HepG2 (cell line): ENCODE results near the gene DENND4A. TPM values are rescaled to one million over a fixed set of nuclear protein-coding genes. Genes with fewer than 3 reads are reported as not detected.

ENCODE experiments used
- ATAC-seq: fragments of 200-7000 bp; cut with Tn5 transposase; 3 replicates; pipeline ENCODE4 v1.9.1; 2020; ENCODE audit warnings: mild to moderate bottlenecking, moderate library complexity
- BruUV-seq: library from RNA; stranded (reverse); fragments of 400-500 nt; replicated peaks from 2 replicates; lab custom pipeline; 2021; lab: Mats Ljungman, UMichigan
- CTCF ChIA-PET: fragments of 300-600 bp; formaldehyde crosslinking; extraction: SDS; loops from one replicate; lab custom pipeline; 2021; ENCODE audit warnings: low total read pairs, inconsistent platforms, low intra/inter-chr PET ratio; lab: Yijun Ruan, JAX
- POLR2A ChIA-PET: fragments of 350-600 bp; sonication (Branson Sonifier 250); formaldehyde crosslinking; loops from one replicate; lab custom pipeline; 2020; ENCODE audit warnings: antibody characterized with exemption, inconsistent platforms; lab: Yijun Ruan, JAX
- DNase-seq: peaks from one replicate; pipeline ENCODE4 v3.0.0-alpha.2; 2015; ENCODE audit warnings: low spot score
- FAIRE-seq: peaks from 3 replicates; lab custom pipeline; 2011; peaks lifted over from hg19 to GRCh38; lab: Jason Lieb, UNC
- H2AFZ ChIP-seq: one replicate; pipeline ENCODE4 v1.6.1; 2011; ENCODE audit warnings: low read length, inconsistent platforms
- H3K27ac ChIP-seq: fragments of 300-600 bp; 3 replicates; pipeline ENCODE4 v1.8.0; 2011; ENCODE audit warnings: mixed run types, mild to moderate bottlenecking, mixed read lengths, low read length, inconsistent platforms; ENCODE audit not compliant: insufficient read depth; ENCODE audit errors: extremely low read length
- H3K27me3 ChIP-seq, 2 experiments: fragments of 200-600 bp in 1 of 2; 2 replicates in 1 of 2; 3 replicates in 1 of 2; pipeline versions ENCODE4 v1.6.0 to v1.8.0; 2011; ENCODE audit warnings: low read length in 2 of 2, mild to moderate bottlenecking in 2 of 2, moderate library complexity in 2 of 2, inconsistent platforms in 1 of 2; ENCODE audit not compliant: insufficient read depth in 2 of 2, control insufficient read depth in 1 of 2
- H3K36me3 ChIP-seq, 2 experiments: fragments of 200-600 bp in 1 of 2; replicated peaks in 1 of 2; 2 replicates in 1 of 2; 3 replicates in 1 of 2; pipeline versions ENCODE4 v1.5.1 to v1.8.0; 2011; ENCODE audit warnings: low read length in 2 of 2, inconsistent platforms in 1 of 2; ENCODE audit not compliant: insufficient read depth in 2 of 2, control insufficient read depth in 1 of 2
- H3K4me1 ChIP-seq: 2 replicates; pipeline ENCODE4 v1.5.1; 2012; ENCODE audit warnings: low read length, inconsistent platforms; ENCODE audit not compliant: insufficient read depth
- H3K4me2 ChIP-seq: 2 replicates; pipeline ENCODE4 v1.6.0; 2011; ENCODE audit warnings: low read depth, low read length, inconsistent platforms
- H3K4me3 ChIP-seq, 3 experiments: fragments of 200-600 bp in 1 of 3; sonication (generic), shearing (Covaris generic) in 1 of 3; replicated peaks in 1 of 3; 2 replicates each; pipeline ENCODE4 v1.5.1; 2011 to 2016; ENCODE audit warnings: low read length in 3 of 3, inconsistent platforms in 2 of 3, low read depth in 2 of 3, mild to moderate bottlenecking in 2 of 3, control low read depth in 1 of 3, mixed read lengths in 1 of 3; ENCODE audit not compliant: insufficient read depth in 1 of 3
- H3K79me2 ChIP-seq: one replicate; pipeline ENCODE4 v1.6.1; 2011; ENCODE audit warnings: low read length, inconsistent platforms; ENCODE audit not compliant: insufficient read depth
- H3K9ac ChIP-seq: 2 replicates; pipeline ENCODE4 v1.6.0; 2011; ENCODE audit warnings: mild to moderate bottlenecking, low read depth, low read length, inconsistent platforms; ENCODE audit not compliant: insufficient read depth
- H3K9me3 ChIP-seq: 2 replicates; pipeline ENCODE4 v1.5.1; 2012; ENCODE audit warnings: mild to moderate bottlenecking, low read length
- H4K20me1 ChIP-seq: 2 replicates; pipeline ENCODE4 v1.6.0; 2011; ENCODE audit warnings: inconsistent platforms, mild to moderate bottlenecking, low read length, moderate library complexity; ENCODE audit not compliant: insufficient read depth
- AGO2 ChIP-seq: fragments of 200-400 bp; formaldehyde crosslinking; optimal IDR thresholded peaks from 2 replicates; pipeline ENCODE3; 2017; ENCODE audit warnings: mild to moderate bottlenecking, low read depth, low read length, moderate library complexity
- CCDC6 ChIP-seq: sonication (generic); formaldehyde crosslinking; IDR thresholded peaks from 2 replicates; pipeline ENCODE4 v1.8.1; 2022; ENCODE audit warnings: mild to moderate bottlenecking, missing genetic modification reagents, moderate library complexity
- FOXO4 ChIP-seq: sonication (generic); formaldehyde crosslinking; conservative IDR thresholded peaks from 2 replicates; pipeline ENCODE4 v1.8.1; 2023; ENCODE audit warnings: missing genetic modification reagents
- NFIC ChIP-seq: IDR thresholded peaks from 2 replicates; pipeline ENCODE4 v1.6.1; 2012; ENCODE audit warnings: mild to moderate bottlenecking, low read length, inconsistent platforms
- ZNF687 ChIP-seq: sonication (generic); formaldehyde crosslinking; IDR thresholded peaks from 2 replicates; pipeline ENCODE4 v1.5.1; 2020; ENCODE audit warnings: mild to moderate bottlenecking, missing genetic modification reagents, moderate library complexity
- WGBS: methylation state at CpG from one replicate; pipeline ENCODE4 v1.1.6; 2017; ENCODE audit warnings: low lambda C conversion rate; 5-methylcytosine and 5-hydroxymethylcytosine counted together
- in situ Hi-C: cut with HindIII; loops from 2 replicates; pipeline ENCODE4 v1.10.0; 2017; ENCODE audit warnings: low pct_unique_long_range_greater_than_20kb; ENCODE audit not compliant: extremely low pct_ligation_motif_present
- intact Hi-C: fragments of 100-400 bp; cut with micrococcal nuclease; formaldehyde crosslinking; loops from one replicate; pipeline ENCODE4 v1.10.0; 2022; ENCODE audit not compliant: unreplicated experiment
- polyA plus RNA-seq, 8 experiments: library from polyadenylated mRNA; depleted of rRNA in 3 of 8; stranded (reverse) in 7 of 8; unstranded in 1 of 8; fragments of >200 nt; fragmentation: Illumina TruSeq in 4 of 8; extraction: Trizol in 4 of 8; gene quantifications; 2 replicates each; pipeline versions ENCODE4 v1.2.1 to v1.2.3, GENCODE V29; 2011 to 2016; ENCODE audit warnings: low read depth in 4 of 8, missing spikeins in 1 of 8, mixed read lengths in 1 of 8; ENCODE audit not compliant: insufficient read depth in 1 of 8
- total RNA-seq, 5 experiments: library from RNA; depleted of rRNA; stranded (reverse); fragments of >200 nt; fragmentation: Illumina TruSeq; extraction: Trizol; gene quantifications; 2 replicates each; pipeline ENCODE4 v1.2.3, GENCODE V29; 2016; ENCODE audit warnings: low read depth in 1 of 5

DENND4A gene
- total and polyA plus RNA-seq, 2 of the 13 experiments (the other 11 are each of a cell fraction or from before 2014, with no cell fraction given) = 13.2 to 18.6 TPM

GRCh38 chr15:65645392-65645791 lies 146.7 kb downstream of the DENND4A start:
- Histone ChIP-seq H3K36me3 (peaks cover 0 to 3% of the 10 kb centered on the region in 2 experiments; a peak in 2 of 5 replicates), H3K4me1 (no peaks in the 10 kb centered on the region), H2AFZ (no peak overlapping the region), H3K9ac (no peak overlapping the region), H3K4me2 (no peak overlapping the region), H3K27me3 (no peaks in the 10 kb centered on the region; a peak in 1 of 5 replicates), H3K27ac (no peak overlapping the region), H3K79me2 (no peaks in the 10 kb centered on the region), H4K20me1 (no peaks in the 10 kb centered on the region), H3K4me3 (no peak overlapping the region), H3K9me3 (no peaks in the 10 kb centered on the region)
- intact Hi-C loops (no loop called here), in situ Hi-C loops (loop anchor here (25.0 kb wide), 1 partner anchor 217 kb away; the partner anchor contains the start of gene RAB11A)
- no peak for TF ChIP-seq ZNF687 (CRISPR knock-in tag)
- TF ChIP-seq FOXO4 (CRISPR knock-in tag) = no peak
- TF ChIP-seq AGO2 = no peak
- no peak for TF ChIP-seq CCDC6 (CRISPR knock-in tag)
- TF ChIP-seq NFIC = no peak
- FAIRE-seq (no peak), DNase-seq (no peak), ATAC-seq (no peak)
- ChIA-PET CTCF (no interaction called here), POLR2A (no interaction called here)
- WGBS = 86% methylated on average over 4 of the region's 4 CpGs
- no TSS peak for BruUV-seq
